Right renal cortex interstitium (tissue), 3 donors: ENCODE measurements around the gene GLIS1. TPM values are rescaled to one million over a fixed set of nuclear protein-coding genes. Genes with fewer than 3 reads are reported as not detected.

ENCODE experiments used
- DNase-seq, 3 donors: peaks; one replicate each; pipeline ENCODE4 v3.0.0-alpha.2; 2013; ENCODE audit warnings: low read depth in 3 of 3, low spot score in 2 of 3
- polyA plus RNA-seq, 3 donors: library from polyadenylated mRNA; unstranded; fragments of 120-200 nt; gene quantifications; one replicate each; pipeline ENCODE4 v1.2.1, GENCODE V29; 2013; ENCODE audit not compliant: insufficient read length in 3 of 3

Gene GLIS1
- polyA plus RNA-seq, 3 donors = 1.5 to 1.9 (median 1.7) TPM

GRCh38 chr1:53737648-53738204 lies 1.2 kb downstream of the GLIS1 start:
- DNase-seq = no peak

GRCh38 chr1:53736290-53736689 lies 2.7 kb downstream of the GLIS1 start:
- no peak for DNase-seq

GRCh38 chr1:53735681-53736080 lies 3.3 kb downstream of the GLIS1 start:
- DNase-seq = no peak

- DNase-seq = no peak
Observed at GRCh38 chr1:53735261-53735660, 3.7 kb downstream of the GLIS1 start.

GRCh38 chr1:53734650-53735211 lies 4.2 kb downstream of the GLIS1 start:
- no peak for DNase-seq

GRCh38 chr1:53733975-53734649 lies 4.9 kb downstream of the GLIS1 start:
- no peak for DNase-seq

- DNase-seq = no peak
Observed at GRCh38 chr1:53733447-53733931, 5.5 kb downstream of the GLIS1 start.

GRCh38 chr1:53732912-53733317 lies 6.0 kb downstream of the GLIS1 start:
- DNase-seq = no peak

- no peak for DNase-seq
Observed at GRCh38 chr1:53732409-53732808, 6.6 kb downstream of the GLIS1 start.

- DNase-seq = no peak
Observed at GRCh38 chr1:53731779-53732305, 7.1 kb downstream of the GLIS1 start.

GRCh38 chr1:53731043-53731600 lies 7.8 kb downstream of the GLIS1 start:
- no peak for DNase-seq

- DNase-seq = no peak
Observed at GRCh38 chr1:53730224-53730865, 8.6 kb downstream of the GLIS1 start.

GRCh38 chr1:53729456-53730223 lies 9.3 kb downstream of the GLIS1 start:
- DNase-seq = no peak

GRCh38 chr1:53728702-53729455 lies 10.1 kb downstream of the GLIS1 start:
- no peak for DNase-seq

- DNase-seq = no peak
Observed at GRCh38 chr1:53728196-53728595, 10.8 kb downstream of the GLIS1 start.

- DNase-seq = no peak
Observed at GRCh38 chr1:53727461-53728092, 11.4 kb downstream of the GLIS1 start.

GRCh38 chr1:53726009-53726600 lies 12.9 kb downstream of the GLIS1 start:
- DNase-seq = no peak

GRCh38 chr1:53725238-53725689 lies 13.7 kb downstream of the GLIS1 start:
- DNase-seq = no peak

GRCh38 chr1:53722025-53722424 lies 16.9 kb downstream of the GLIS1 start:
- DNase-seq = no peak
